HG02840 (cell line): ENCODE data around the gene CHST12.
"Not testable (repeated sequence)": the region's sequence is repeated elsewhere in the genome, so short reads cannot be mapped to it uniquely, and the experiment has no call there.

Experiments used
- ATAC-seq: cut with Tn5 transposase; IDR thresholded peaks from one replicate; pipeline ENCODE4 v1.9.1; 2021; ENCODE audit warnings: mild to moderate bottlenecking, moderate library complexity, moderate number of reproducible peaks; ENCODE audit not compliant: unreplicated experiment, low FRiP score

The CHST12 gene

GRCh38 chr7:2377492-2377891, 25.9 kb upstream of the CHST12 start:
- not testable (repeated sequence) for ATAC-seq

DNA sequence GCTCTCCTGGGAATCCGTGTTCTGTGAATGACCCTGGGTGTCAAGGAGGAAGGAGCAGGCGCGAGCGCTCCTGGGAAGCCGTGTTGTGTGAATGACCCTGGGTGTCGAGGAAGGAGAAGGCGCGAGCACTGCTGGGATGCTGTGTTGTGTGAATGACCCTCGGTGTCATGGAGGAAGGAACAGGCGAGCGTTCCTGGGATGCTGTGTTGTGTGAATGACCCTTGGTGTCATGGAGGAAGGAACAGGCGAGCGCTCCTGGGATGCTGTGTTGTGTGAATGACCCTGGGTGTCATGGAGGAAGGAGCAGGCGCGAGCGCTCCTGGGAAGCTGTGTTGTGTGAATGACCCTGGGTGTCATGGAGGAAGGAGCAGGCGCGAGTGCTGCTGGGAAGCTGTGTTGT, 25.3 kb upstream of the CHST12 start:
- ATAC-seq: not testable (repeated sequence)

GRCh38 chr7:2379161-2379560, 24.2 kb upstream of the CHST12 start:
- no peak for ATAC-seq

DNA sequence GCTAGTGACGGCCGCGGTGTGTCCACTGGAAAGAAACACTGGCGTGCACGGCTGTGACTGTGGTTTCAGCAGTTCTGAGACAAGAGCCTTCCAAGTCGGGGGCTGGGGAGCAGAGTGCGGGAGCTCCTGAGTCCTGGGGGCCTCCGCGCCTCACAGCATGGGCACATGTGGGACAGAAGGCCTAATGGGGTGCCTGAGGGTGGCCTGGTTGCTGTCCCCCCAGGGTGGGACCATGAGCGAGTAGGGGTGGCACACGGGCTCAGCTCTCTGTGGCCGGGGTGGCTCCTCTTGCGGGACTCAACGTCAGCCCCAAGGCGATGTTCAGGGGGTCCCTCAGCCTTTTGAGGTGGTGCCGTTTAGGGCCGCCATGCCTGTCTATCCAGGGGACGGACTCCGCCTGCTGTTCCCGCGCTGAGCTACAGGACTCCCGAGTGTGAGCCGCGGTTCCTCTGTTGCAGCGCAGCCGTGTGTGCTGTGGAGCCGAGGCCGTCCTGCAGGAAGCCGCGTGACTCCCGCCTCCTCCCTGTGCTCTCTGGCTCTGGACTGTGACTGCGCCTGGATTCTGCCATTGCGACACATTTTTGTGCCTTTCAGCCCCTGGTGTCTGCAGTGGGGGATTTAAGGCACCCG, 23.5 kb upstream of the CHST12 start:
- no peak for ATAC-seq

- ATAC-seq: no peak
Observed at GRCh38 chr7:2380461-2380860, 22.9 kb upstream of the CHST12 start.

GRCh38 chr7:2381227-2381626, 22.2 kb upstream of the CHST12 start:
- ATAC-seq: no peak

DNA sequence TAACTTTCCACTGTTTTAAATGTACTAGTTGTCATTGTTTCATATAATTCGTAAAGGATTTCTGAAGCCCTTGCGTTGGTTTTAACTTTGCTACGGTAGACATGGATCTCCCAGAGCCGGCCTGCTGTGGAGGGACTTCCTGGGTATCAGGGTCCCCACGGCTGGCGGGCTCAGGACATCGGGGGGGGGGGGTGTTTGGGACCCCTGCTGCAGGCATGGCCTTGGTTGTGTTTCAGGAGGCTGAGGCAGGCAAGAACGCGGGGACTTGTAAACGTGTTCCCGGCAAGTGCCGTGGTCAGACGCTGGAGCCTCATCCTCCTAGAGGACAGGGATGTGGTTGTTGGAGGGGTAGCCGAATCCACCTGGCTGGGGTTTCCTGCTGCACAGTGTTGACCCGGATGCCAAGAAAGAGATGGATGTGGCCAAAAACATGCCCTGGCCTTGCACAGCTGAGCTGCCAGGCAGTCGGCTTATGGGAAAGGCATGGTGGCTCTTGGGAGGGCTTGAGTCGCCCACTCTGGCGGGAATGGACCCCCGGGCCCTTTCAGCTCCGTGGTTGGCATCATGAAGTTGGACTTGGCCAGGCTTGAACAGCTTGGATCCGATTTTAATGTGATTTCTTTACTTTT, 21.4 kb upstream of the CHST12 start:
- no peak for ATAC-seq

DNA sequence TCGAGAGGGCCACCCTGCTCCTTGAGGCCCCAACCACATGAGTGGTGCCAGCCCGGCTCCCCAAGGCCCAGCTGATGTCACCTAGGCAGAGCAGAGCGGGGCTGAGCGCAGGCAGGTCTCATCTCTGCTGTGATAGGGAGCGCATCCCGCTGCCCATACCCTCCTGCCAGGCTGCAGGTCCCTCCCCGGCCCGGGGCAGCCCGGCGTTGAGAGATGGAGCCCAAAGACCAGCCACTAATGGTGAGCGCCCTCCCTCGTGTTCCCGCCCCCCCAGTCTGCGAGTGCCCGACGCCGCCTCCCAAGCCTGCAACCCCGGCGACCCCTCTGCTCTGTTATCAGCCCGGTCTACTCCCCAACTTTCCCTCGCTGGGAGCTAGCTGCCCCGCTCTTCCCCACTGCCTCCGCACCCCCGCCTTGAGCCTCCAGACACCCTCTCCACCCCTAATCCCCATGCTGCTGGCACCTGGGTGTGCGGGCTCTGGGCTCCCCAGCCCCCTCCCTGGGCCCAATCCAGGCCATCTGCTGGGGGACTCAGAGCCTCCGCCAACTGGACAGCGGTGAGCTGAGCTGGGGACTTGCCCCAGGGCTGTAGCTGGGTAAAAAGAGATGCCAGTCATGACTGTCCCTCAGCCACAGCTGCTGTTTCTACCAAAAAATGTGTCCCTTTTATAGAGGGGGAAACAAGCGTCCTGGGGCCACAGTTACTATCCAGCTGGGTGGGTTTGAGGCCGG, 19.7 kb upstream of the CHST12 start:
- no peak for ATAC-seq

DNA sequence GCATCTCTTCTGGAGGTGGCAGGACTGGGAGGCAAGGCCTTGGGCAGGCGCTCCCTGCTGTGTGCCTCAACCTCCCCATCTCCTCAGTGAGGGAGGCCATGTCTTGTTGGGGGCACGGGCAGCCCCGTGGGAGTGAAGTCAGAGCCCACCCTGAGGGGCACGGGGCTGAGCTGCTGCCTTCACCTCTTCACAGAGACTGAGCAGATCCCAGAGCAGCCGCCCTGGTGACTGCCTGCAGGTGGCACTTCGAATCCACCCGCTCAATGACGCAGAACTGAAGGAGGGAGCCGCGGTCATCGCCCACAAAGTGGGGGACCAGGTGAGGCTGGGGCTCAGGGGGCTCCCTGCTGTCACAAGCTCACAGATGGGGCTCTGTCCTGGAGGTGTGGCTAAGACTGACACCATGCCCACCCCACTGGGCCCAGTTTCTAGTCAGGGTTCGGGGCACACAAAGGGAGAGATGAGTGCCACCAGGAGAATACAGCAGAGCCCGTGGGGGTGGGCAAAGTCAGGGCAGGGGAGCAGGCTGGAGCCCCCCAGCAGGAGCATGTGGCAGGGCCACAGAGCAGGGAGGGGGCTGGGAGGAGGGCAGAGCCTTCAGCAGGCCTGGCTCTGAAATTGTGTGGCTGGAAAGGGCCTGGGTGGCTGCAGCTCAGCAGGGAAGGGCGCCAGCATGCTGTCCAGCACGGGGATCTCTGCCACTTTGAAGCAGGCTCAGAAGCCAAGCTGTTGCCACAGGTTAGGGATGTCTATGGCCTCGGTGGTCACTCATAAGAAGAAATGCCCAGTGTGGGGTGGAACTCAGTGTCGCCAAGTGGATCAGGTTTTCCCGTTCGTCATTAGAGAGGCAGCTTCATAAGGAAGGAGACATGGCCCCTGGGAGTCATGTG, 18.8 kb upstream of the CHST12 start:
- ATAC-seq: no peak

GRCh38 chr7:2386122-2386521, 17.3 kb upstream of the CHST12 start:
- not testable (repeated sequence) for ATAC-seq

DNA sequence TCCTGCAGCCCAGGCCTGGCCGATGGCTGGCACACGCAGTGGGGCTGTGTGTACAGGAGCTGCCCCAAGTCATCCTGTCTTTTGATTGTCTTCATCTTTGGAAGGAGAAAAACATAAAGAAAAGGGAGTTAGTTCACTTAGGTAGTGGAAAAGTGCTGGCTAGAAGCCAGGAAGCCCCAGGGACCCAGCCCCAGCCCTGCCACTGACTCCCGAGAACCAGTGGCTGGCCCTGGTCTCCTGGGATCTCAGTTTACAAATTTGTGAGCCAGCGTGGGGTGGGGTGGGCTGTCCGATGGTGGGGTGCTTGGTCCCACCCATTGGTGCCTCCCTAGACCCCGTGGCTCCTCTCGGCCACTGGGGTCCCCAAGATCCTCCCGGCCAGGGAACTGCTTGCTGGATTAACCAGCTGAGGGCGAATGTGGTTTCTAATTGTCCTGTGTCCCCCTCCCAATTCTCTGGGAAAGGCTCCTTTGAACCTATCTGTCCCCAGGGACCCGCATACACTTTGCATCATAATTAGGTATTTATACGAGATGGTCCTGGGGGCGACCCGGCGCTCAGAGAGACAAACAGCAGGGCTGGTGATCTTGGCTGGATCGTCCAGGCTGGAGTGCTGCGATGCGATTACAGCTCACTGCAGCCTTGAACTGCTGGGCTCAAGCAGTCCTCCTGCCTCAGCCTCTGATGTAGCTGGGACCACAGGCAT, 16.3 kb upstream of the CHST12 start:
- ATAC-seq: no peak

DNA sequence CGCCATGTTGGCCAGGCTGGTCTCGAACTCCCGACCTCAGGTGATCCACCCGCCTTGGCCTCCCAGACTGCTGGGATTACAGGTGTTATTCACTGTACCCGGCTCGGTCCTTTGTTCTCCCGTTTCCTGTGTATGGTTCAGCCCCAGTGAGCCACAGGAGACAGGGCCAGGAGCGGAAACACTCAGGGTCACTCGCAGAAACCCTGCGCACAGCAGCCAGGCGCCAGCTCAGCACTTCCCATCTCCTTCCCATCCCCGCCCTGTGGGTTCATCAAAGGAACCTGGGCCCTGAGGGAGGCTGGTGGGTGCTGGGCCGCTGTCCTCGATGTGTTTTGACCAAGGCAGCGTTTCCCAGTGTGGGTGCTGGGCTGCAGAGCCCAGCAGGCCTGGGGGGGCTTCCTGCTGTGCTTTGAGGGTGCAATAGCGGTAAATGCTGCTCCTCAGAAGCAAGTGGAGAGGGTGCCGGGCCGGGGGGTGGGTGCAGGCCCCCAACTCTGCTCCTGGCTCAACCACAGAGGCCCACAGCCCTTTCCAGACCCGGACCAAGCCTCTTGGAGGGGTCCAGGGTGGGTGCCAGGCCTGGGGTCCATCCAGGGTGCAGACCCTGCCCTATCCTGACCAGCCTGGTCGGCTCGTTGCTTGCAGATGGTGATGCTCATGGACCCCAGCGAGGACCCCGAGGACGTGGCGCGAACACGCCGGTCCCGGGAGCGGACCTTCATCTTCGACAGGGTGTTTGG, 15.3 kb upstream of the CHST12 start:
- ATAC-seq: no peak

- no peak for ATAC-seq
Observed at GRCh38 chr7:2388637-2388954, 14.8 kb upstream of the CHST12 start.

GRCh38 chr7:2390020-2390816, 13.2 kb upstream of the CHST12 start:
- not testable (repeated sequence) for ATAC-seq

DNA sequence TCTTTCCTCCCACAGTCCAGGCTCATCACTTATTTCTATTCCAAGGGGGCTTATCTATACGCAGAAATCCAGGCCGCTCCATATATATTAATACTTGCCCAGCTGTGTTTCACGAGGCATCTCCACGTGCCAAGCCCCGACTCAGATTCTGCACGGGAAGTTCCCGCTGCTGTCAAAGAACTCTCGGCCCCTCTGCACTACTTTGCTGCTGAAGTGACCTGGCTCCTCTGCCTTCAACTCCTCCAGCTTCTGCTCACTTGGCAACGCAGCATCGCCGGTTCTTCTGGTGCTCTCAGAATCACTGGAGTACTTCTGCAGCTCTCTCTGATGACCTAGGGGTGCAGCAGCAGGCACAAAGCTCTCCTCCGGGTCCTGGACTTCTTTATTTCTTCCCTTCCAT, 9.7 kb upstream of the CHST12 start:
- no peak for ATAC-seq

- no peak for ATAC-seq
Observed at GRCh38 chr7:2394566-2395082, 8.8 kb upstream of the CHST12 start.

DNA sequence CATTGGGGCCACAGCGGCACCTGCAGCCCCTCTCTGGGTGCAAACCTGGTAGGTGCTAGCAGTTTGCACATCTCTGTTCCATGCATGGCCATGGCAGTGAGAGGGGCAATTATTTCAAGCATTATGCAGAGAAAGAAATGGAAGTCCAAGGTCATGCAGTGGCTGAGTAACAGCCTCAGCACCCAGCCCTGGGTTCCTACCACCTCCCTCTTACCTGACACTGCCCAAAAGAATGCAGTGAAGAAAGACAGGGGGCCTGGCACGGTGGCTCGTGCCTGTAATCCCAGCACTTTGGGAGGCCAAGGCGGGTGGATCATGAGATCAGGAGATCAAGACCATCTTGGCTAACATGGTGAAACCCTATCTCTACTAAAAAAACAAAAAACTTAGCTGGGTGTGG, 4.9 kb upstream of the CHST12 start:
- ATAC-seq: no peak

DNA sequence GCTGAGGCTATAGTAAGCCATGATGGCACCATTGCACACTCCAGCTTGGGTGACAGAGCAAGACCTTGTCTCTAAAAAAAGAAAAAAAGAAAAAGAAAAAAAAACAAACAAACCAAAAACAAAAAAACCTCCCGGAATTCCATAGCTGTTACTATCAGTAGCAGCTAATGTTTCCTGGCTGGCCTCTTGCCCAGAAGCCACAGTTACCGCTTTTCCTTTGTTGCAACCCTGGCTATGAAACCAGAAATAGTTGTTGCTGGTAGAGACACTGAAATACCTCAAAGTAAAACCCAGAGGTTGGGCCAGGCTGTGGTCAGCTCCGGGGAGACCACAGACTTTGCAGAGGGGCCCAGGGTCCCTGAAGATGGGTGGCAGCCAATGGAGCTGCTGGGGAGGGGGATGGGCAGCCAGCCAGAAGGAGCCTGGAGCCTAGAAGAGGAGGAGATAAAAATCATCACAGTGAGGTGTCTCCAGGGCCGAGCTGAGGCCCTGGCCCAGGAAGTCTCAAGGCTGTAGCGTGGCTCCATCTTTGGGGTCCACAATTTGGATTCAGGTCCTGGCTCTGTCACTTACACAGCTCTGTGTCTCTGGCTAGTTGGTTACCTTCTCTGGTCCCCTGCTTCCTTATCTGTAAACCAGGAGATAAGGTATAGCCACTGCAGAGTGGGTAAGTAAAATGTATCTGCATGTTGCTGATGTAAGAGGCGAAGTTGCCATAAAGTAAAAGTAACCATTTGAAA, 3.4 kb upstream of the CHST12 start:
- ATAC-seq: no peak
